Measurements from ENCODE around the gene ERF. TPM values are rescaled to one million over a fixed set of nuclear protein-coding genes. Genes with fewer than 3 reads are reported as not detected.

ERF gene
- total RNA-seq, 1 donor from 2014 or later = 55.5 TPM

Other genes with a start within 250 kb of the ERF start
- 0.80 TPM for gene GRIK5, start 184.9 kb downstream of the ERF start, total RNA-seq
- 8.9 TPM for gene ZNF574, start 179.0 kb downstream of the ERF start, total RNA-seq
- 2.7 TPM for gene POU2F2, start 122.7 kb downstream of the ERF start, total RNA-seq
- gene DEDD2, start 37.5 kb downstream of the ERF start, total RNA-seq = 12.4 TPM
- gene ZNF526, start 34.8 kb downstream of the ERF start, total RNA-seq = 8.1 TPM
- 36.0 TPM for gene GSK3A, start 12.5 kb downstream of the ERF start, total RNA-seq
- 57.9 TPM for gene CIC, start 14.1 kb upstream of the ERF start, total RNA-seq
- gene PRR19, start 47.0 kb upstream of the ERF start, total RNA-seq = not detected
- gene PAFAH1B3, start 47.5 kb upstream of the ERF start, total RNA-seq = 5.2 TPM
- not detected for gene TMEM145, start 58.2 kb upstream of the ERF start, total RNA-seq
- gene MEGF8, start 70.5 kb upstream of the ERF start, total RNA-seq = 25.8 TPM
- gene CNFN, start 135.2 kb upstream of the ERF start, total RNA-seq = 2.2 TPM
- 1,893 TPM for gene LIPE, start 172.3 kb upstream of the ERF start, total RNA-seq
- not detected for gene CXCL17, start 187.8 kb upstream of the ERF start, total RNA-seq

Measured in mesenteric fat pad (tissue), 1 donor.